ENCODE results near the gene GALNS.

GRCh38 chr16:88781140-88782077, 75.3 kb downstream of the GALNS start:
- TF ChIP-seq SP2 (IDR thresholded peaks at IDR 0.05; ENCODE audit: low read length) (no peak), CEBPB (IDR thresholded peaks at IDR 0.05; ENCODE audit: low read depth, low read length) (no peak), POLR2A (IDR thresholded peaks at IDR 0.05; ENCODE audit: control extremely low read depth in 1 of 2, low read depth in 2 of 2, low read length in 2 of 2) (no peak), CTCF (IDR thresholded peaks at IDR 0.05; ENCODE audit: control extremely low read depth in 1 of 3, insufficient read depth in 1 of 3, low read depth in 1 of 3, low read length in 3 of 3) (no peak), POLR2AphosphoS5 (IDR thresholded peaks at IDR 0.05; ENCODE audit: low read depth, low read length) (no peak), BRCA1 (IDR thresholded peaks at IDR 0.05; ENCODE audit: low read depth, low read length) (no peak), CHD7 (IDR thresholded peaks at IDR 0.05; ENCODE audit: insufficient replicate concordance, low read length) (no peak), ATF2 (IDR thresholded peaks at IDR 0.05; ENCODE audit: low read length) (no peak), MAFK (IDR thresholded peaks at IDR 0.05; ENCODE audit: low read depth, low read length) (no peak), BCL11A (IDR thresholded peaks at IDR 0.05; ENCODE audit: low read depth in 2 of 2, low read length in 2 of 2) (no peak), SP1 (IDR thresholded peaks at IDR 0.05; ENCODE audit: low read depth, low read length) (no peak)
